ENCODE measurements around the gene SCAPER. TPM values are rescaled to one million over a fixed set of nuclear protein-coding genes. Genes with fewer than 3 reads are reported as not detected.
"Not testable (repeated sequence)": the region's sequence is repeated elsewhere in the genome, so short reads cannot be mapped to it uniquely, and the experiment has no call there.

The SCAPER gene
- total RNA-seq, 1 donor from 2014 or later = 21.5 TPM

DNA sequence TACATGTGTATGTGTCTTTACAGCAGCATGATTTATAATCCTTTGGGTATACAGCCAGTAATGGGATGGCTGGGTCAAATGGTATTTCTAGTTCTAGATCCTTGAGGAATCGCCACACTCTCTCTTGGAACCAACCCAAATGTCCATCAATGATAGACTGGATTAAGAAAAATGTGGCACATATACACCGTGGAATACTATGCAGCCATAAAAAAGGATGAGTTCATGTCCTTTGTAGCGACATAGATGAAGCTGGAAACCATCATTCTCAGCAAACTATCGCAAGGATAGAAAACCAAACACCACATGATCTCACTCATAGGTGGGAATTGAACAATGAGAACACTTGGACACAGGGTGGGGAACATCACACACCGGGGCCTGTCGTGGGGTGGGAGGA lies 403.0 kb downstream of the SCAPER start:
- H3K9me3 Mint-ChIP-seq; H3K4me3 Mint-ChIP-seq; H3K27me3 Mint-ChIP-seq (ENCODE audit: insufficient read depth); H3K36me3 Mint-ChIP-seq (ENCODE audit: low read depth); DNase-seq (ENCODE audit: low spot score); intact Hi-C loops (cut with micrococcal nuclease); H3K4me1 Mint-ChIP-seq (ENCODE audit: low read depth); H3K27ac Mint-ChIP-seq: not testable (repeated sequence)

DNA sequence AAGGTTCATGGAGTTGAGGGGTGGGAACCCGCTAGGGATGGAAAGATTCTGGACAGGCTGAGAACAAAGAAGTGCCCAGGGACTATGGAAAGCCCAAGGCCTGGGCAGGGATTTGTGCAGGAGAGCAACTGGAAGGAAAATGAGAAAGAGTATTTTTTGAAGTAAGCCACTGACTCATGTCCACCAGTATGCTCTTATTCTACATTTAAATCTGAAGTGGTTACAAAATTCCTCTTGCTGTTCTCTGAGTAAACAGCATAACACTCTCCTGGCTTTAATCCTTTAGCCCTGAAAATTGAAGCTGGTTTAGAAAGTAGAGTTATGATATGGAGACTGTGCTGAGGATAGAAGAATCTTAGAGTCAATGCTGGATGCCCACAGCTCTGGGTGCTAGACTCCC lies 403.4 kb downstream of the SCAPER start:
- Mint-ChIP-seq H3K27ac (no peak overlapping the region), H3K36me3 (ENCODE audit: low read depth) (peaks cover 3% of the 10 kb centered on the region), H3K4me1 (ENCODE audit: low read depth) (no peaks in the 10 kb centered on the region), H3K27me3 (ENCODE audit: insufficient read depth) (peaks cover 3% of the 10 kb centered on the region), H3K9me3 (no peaks in the 10 kb centered on the region), H3K4me3 (no peak overlapping the region)
- DNase-seq (ENCODE audit: low spot score) = no peak
- intact Hi-C loops (cut with micrococcal nuclease) = no loop called here

DNA sequence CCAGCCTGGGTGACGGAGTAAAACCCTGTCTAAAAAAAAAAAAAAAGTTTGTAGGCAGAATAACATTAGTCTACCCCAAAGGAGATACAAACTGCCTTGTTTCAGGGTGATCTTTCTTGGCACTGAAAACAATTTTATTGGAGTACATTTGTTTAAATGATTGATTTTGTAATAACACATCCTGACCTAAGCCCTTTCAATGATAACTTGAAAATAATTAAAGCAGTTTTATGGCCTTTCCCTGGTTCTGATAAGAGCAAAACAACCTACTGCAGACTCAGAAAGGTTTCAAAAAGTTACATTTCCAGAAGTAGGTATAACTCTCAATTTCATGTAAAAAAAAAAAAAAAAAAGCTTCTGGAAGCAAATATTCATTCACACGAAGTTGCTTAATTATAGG lies 404.1 kb downstream of the SCAPER start:
- intact Hi-C loops (cut with micrococcal nuclease) = no loop called here
- H3K36me3 Mint-ChIP-seq (ENCODE audit: low read depth) = peaks cover 3% of the 10 kb centered on the region
- H3K9me3 Mint-ChIP-seq = no peaks in the 10 kb centered on the region
- H3K27ac Mint-ChIP-seq = no peak overlapping the region
- H3K27me3 Mint-ChIP-seq (ENCODE audit: insufficient read depth) = peaks cover 3% of the 10 kb centered on the region
- DNase-seq (ENCODE audit: low spot score) = no peak
- H3K4me3 Mint-ChIP-seq = no peak overlapping the region
- H3K4me1 Mint-ChIP-seq (ENCODE audit: low read depth) = no peaks in the 10 kb centered on the region

DNA sequence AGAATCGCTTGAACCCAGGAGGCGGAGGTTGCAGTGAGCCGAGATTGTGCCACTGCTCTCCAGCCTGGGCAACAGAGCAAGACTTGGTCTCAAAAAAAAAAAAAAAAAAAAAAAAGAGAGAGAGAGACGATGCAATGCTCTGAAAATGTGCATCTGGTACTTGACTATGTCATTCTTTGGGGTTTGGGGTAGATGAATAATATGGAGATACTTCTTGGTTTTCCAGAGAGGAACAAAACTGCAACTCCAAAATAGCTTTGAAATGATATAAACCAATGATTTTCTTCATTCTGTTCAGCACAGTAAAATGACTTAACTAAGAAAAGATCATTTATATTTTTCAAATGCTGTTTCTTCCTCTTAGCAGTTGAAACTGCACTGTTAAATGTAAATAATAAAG lies 409.7 kb downstream of the SCAPER start:
- Mint-ChIP-seq H3K36me3 (ENCODE audit: low read depth) (no peaks in the 10 kb centered on the region), H3K27ac (no peak overlapping the region), H3K4me3 (no peak overlapping the region), H3K27me3 (ENCODE audit: insufficient read depth) (peaks cover 3% of the 10 kb centered on the region), H3K9me3 (no peaks in the 10 kb centered on the region), H3K4me1 (ENCODE audit: low read depth) (no peaks in the 10 kb centered on the region)
- no peak for DNase-seq (ENCODE audit: low spot score)
- intact Hi-C loops (cut with micrococcal nuclease) = no loop called here

DNA sequence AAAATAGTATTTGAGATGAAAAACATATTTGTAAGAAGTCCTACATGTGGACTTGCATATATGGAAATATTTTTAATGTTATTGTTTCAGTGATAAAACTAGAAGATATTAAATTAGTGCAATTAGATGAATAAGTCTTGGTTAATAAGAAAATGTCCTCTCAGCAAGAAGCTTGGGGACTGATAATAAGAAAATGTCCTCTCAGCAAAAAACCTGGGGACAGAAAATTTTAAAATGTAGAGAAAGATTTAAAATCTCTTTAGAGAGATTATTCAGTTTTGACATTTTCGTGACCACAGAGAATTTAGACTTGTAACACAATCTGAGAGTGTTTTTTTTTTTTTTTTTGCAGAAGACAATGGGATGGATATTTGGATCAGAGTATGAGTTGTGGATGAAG lies 412.6 kb downstream of the SCAPER start:
- intact Hi-C loops (cut with micrococcal nuclease) = no loop called here
- H3K27ac Mint-ChIP-seq = no peak overlapping the region
- H3K36me3 Mint-ChIP-seq (ENCODE audit: low read depth) = no peaks in the 10 kb centered on the region
- no peak overlapping the region for H3K4me3 Mint-ChIP-seq
- no peak for DNase-seq (ENCODE audit: low spot score)
- no peaks in the 10 kb centered on the region for H3K4me1 Mint-ChIP-seq (ENCODE audit: low read depth)
- H3K9me3 Mint-ChIP-seq = no peaks in the 10 kb centered on the region
- H3K27me3 Mint-ChIP-seq (ENCODE audit: insufficient read depth) = peaks cover 2% of the 10 kb centered on the region

DNA sequence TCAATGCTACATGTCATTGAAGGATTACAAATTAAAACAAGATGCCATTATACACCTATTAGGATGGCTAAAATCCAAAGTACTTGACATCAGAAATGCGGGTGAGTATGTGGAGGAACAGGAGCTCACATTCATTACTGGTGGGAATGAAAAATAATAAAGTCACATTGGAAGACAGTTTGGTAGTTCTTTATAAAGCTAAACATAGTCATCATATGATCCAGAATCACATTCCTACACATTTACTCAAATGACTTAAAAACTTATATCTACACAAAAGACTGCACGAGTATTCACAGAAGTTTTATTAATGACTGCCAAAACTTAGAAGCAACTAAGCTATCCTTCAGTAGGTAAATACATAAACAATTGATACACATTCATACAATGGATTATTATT lies 421.4 kb downstream of the SCAPER start:
- Mint-ChIP-seq H3K4me1 (ENCODE audit: low read depth) (no peaks in the 10 kb centered on the region), H3K27me3 (ENCODE audit: insufficient read depth) (peaks cover 2% of the 10 kb centered on the region), H3K4me3 (no peak overlapping the region), H3K36me3 (ENCODE audit: low read depth) (peaks cover 2% of the 10 kb centered on the region), H3K9me3 (peaks cover 3% of the 10 kb centered on the region), H3K27ac (no peak overlapping the region)
- intact Hi-C loops (cut with micrococcal nuclease) = no loop called here
- no peak for DNase-seq (ENCODE audit: low spot score)

DNA sequence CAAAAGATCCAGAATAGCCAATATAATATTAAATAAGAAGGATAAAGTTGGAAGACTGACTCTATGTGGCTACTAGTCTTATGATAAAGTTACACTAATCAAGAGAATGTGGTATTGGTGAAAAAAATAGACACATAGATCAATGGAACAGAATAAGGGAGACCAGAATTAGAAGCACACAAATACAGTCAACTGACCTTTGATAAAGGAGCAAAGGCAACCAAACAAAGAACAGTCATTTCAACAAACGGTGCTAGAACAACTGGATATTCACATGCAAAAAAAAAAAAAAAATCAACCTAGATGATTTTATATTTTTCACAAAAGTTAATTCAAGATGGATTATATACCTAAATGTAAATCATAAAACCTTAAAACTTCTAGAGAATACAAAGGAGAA lies 422.1 kb downstream of the SCAPER start:
- DNase-seq (ENCODE audit: low spot score) = no peak
- intact Hi-C loops (cut with micrococcal nuclease) = no loop called here
- Mint-ChIP-seq H3K9me3 (peaks cover 3% of the 10 kb centered on the region), H3K4me1 (ENCODE audit: low read depth) (no peaks in the 10 kb centered on the region), H3K4me3 (no peak overlapping the region), H3K27ac (no peak overlapping the region), H3K36me3 (ENCODE audit: low read depth) (peaks cover 2% of the 10 kb centered on the region), H3K27me3 (ENCODE audit: insufficient read depth) (peaks cover 2% of the 10 kb centered on the region)

DNA sequence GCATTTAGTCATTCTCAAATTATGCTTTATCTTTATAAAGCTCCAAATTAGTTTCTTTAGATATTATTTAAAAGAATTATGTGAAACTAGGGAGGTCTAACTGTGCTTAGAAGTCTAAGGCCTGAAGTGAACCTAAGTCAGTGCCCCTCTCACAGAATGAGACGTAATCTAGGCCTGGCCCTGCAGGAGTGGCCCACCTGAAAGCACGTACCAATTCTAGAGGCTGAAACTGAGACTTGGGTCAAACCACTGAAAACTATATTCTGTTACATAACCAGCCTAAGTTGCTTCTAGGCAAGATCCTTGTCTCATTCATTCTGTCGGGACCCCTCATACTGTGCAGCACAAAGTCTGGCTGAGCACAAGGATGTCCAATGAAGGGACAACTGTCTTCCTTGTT lies 424.9 kb downstream of the SCAPER start:
- intact Hi-C loops (cut with micrococcal nuclease) = no loop called here
- Mint-ChIP-seq H3K27me3 (ENCODE audit: insufficient read depth) (no peaks in the 10 kb centered on the region), H3K9me3 (no peaks in the 10 kb centered on the region), H3K4me1 (ENCODE audit: low read depth) (no peaks in the 10 kb centered on the region), H3K36me3 (ENCODE audit: low read depth) (no peaks in the 10 kb centered on the region), H3K4me3 (no peak overlapping the region), H3K27ac (no peak overlapping the region)
- DNase-seq (ENCODE audit: low spot score) = no peak

DNA sequence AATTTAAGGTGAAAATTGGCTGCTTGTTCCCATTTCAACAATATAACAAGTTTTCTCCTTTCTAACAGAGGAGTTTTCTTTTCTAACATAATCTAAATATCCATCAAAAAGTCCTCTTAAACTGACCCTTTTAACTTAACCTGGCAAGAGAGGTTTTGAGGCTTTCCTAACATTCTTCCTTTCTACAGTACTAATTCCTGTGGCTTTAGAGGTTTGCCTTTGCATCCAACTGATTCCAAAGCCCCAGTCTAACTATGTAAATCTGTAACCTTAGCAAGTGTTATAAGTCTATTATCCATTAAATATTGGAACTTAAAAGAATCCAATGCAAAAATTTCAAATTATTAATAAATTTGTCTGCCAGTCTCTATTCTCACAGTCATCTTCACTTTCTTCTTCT lies 434.4 kb downstream of the SCAPER start:
- Mint-ChIP-seq H3K4me1 (ENCODE audit: low read depth) (peaks cover 9% of the 10 kb centered on the region), H3K36me3 (ENCODE audit: low read depth) (peaks cover 10% of the 10 kb centered on the region), H3K27me3 (ENCODE audit: insufficient read depth) (no peaks in the 10 kb centered on the region), H3K4me3 (no peak overlapping the region), H3K27ac (no peak overlapping the region), H3K9me3 (peaks cover 20% of the 10 kb centered on the region)
- no peak for DNase-seq (ENCODE audit: low spot score)
- intact Hi-C loops (cut with micrococcal nuclease) = no loop called here

DNA sequence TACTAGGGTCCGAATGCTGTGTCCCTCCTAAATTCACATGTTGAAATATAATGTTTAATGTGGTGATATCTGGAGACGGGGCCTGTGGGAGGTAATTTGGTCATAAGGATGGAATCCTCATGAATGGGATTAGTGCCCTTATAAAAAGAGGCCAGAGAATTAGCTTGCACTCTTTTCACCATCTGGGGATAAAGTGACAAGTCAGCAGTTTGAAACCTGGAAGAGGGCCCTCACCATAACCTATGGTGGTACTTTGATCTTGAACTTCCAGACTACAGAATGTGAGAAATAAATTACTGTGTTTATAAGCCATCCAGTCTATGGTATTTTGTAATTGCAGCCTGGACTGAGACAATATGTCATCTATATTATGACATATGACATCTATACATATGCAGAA lies 436.4 kb downstream of the SCAPER start:
- H3K9me3 Mint-ChIP-seq = peaks cover 29% of the 10 kb centered on the region
- H3K4me1 Mint-ChIP-seq (ENCODE audit: low read depth) = peaks cover 9% of the 10 kb centered on the region
- H3K4me3 Mint-ChIP-seq = no peak overlapping the region
- H3K27ac Mint-ChIP-seq = no peak overlapping the region
- DNase-seq (ENCODE audit: low spot score) = no peak
- H3K36me3 Mint-ChIP-seq (ENCODE audit: low read depth) = peaks cover 10% of the 10 kb centered on the region
- no peaks in the 10 kb centered on the region for H3K27me3 Mint-ChIP-seq (ENCODE audit: insufficient read depth)
- intact Hi-C loops (cut with micrococcal nuclease) = no loop called here

DNA sequence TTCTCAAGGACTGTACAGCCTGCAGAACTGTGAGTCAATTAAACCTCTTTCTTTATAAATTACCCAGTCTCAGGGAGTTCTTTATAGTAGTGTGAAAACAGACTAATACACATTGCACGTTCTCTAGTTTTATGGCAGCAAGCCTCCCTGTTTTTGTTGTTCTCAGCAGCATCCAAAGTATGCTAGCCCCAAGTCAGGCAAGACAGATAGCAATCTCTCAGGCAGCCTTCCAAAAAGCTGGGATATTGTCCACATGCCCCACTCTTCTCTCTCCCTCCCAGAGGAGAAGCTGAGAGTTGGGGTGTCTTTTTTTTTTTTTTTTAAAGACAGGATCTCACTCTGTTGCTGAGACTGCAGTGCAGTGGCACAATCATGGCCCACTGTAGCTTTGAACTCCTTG lies 438.0 kb downstream of the SCAPER start:
- no peak for DNase-seq (ENCODE audit: low spot score)
- Mint-ChIP-seq H3K9me3 (peaks cover 29% of the 10 kb centered on the region), H3K36me3 (ENCODE audit: low read depth) (peaks cover 10% of the 10 kb centered on the region), H3K4me1 (ENCODE audit: low read depth) (peaks cover 9% of the 10 kb centered on the region), H3K4me3 (no peak overlapping the region), H3K27me3 (ENCODE audit: insufficient read depth) (no peaks in the 10 kb centered on the region), H3K27ac (no peak overlapping the region)
- intact Hi-C loops (cut with micrococcal nuclease) = no loop called here

DNA sequence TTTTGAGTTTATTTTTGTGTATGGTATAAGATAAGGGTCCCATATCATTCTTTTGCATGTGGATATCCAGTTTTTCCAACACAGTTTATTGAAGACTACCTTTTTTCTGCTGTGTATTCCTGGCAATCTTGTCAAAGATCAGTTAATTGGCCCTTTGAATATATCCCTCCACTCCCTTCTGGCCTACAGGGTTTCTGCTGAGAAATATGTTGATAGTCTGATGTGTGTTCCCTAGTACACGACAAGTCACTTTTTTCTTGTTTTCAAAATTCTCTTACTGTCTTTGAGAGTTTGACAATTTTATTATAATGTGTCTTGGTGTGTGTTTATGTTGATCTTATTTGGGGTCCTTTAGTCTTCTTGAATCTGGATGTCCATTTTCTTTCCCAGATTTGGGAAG lies 439.4 kb downstream of the SCAPER start:
- Mint-ChIP-seq H3K36me3 (ENCODE audit: low read depth) (peaks cover 10% of the 10 kb centered on the region), H3K9me3 (peaks cover 29% of the 10 kb centered on the region), H3K4me3 (no peak overlapping the region), H3K27me3 (ENCODE audit: insufficient read depth) (no peaks in the 10 kb centered on the region), H3K4me1 (ENCODE audit: low read depth) (peaks cover 9% of the 10 kb centered on the region), H3K27ac (no peak overlapping the region)
- DNase-seq (ENCODE audit: low spot score) = no peak
- intact Hi-C loops (cut with micrococcal nuclease) = no loop called here

DNA sequence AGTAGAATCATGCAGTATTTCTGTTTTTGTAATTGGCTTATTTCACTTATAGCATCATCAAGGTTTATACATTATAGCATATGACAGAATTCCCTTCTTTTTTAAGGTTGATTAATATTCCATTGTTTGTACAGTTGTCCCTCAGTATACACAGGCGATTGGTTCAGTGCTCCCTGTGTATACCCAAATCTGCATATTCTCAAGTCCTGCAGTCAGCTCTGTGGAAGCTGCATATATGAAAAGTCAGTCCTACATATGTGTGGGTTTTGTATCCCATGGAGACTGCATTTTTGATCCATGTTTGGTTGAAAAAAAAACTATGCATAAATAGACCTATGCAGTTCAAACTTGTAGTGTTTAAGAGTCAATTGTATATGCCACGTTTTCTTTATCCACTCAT lies 440.9 kb downstream of the SCAPER start:
- Mint-ChIP-seq H3K36me3 (ENCODE audit: low read depth) (peaks cover 10% of the 10 kb centered on the region), H3K27ac (no peak overlapping the region), H3K4me1 (ENCODE audit: low read depth) (peaks cover 9% of the 10 kb centered on the region), H3K4me3 (no peak overlapping the region), H3K27me3 (ENCODE audit: insufficient read depth) (no peaks in the 10 kb centered on the region), H3K9me3 (peaks cover 29% of the 10 kb centered on the region)
- no peak for DNase-seq (ENCODE audit: low spot score)
- intact Hi-C loops (cut with micrococcal nuclease) = no loop called here

DNA sequence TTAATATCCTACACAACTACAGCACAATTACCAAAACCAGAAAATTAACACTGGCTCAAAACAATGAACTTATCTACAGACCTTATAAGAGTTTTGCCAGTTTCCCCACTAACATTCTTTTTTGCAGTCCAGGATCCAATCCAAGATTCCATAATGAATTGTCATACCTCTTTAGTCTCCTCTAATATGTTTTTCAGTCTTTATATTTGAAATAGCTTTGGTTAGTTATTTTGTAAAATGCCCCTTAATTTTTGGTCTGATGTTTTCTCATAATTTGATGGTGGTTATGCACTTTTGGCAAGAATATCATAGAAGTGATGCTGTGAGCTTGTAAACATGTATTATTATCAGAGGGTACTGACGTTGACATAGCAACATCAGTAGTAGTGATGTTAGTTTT lies 444.3 kb downstream of the SCAPER start:
- no peaks in the 10 kb centered on the region for H3K4me1 Mint-ChIP-seq (ENCODE audit: low read depth)
- peaks cover 11% of the 10 kb centered on the region for H3K9me3 Mint-ChIP-seq
- DNase-seq (ENCODE audit: low spot score) = no peak
- intact Hi-C loops (cut with micrococcal nuclease) = no loop called here
- H3K4me3 Mint-ChIP-seq = no peak overlapping the region
- no peaks in the 10 kb centered on the region for H3K27me3 Mint-ChIP-seq (ENCODE audit: insufficient read depth)
- H3K36me3 Mint-ChIP-seq (ENCODE audit: low read depth) = peaks cover 2% of the 10 kb centered on the region
- H3K27ac Mint-ChIP-seq = no peak overlapping the region

Measured in activated T-helper 1 cell treated with anti-CD3 and anti-CD28 coated beads, Interleukin-12 subunit alpha, Interleukin-12 subunit beta, Interleukin-2, Interleukin-4 antibody, amounts not matched to agents 30 ng/mL and 10 ng/mL and 1 ng/mL, durations not matched to agents 14 hours and 24 hours and 36 hours (primary cell).